GM19240 (cell line): ENCODE measurements around the gene HORMAD2.
"Not testable (repeated sequence)": the region's sequence is repeated elsewhere in the genome, so short reads cannot be mapped to it uniquely, and the experiment has no call there.

Experiments used
- DNase-seq: peaks from one replicate; pipeline ENCODE4 v3.0.0; 2011; ENCODE audit warnings: low spot score; ENCODE audit not compliant: insufficient read length

HORMAD2 gene

GRCh38 chr22:30208631-30209603 is 128.7 kb downstream of the HORMAD2 start:
- DNase-seq: no peak

GRCh38 chr22:30209642-30210041 is 129.4 kb downstream of the HORMAD2 start:
- DNase-seq: no peak

- no peak for DNase-seq
These were observed 130.1 kb downstream of the HORMAD2 start for GRCh38 chr22:30210235-30210909.

GRCh38 chr22:30211124-30211820 is 131.0 kb downstream of the HORMAD2 start:
- no peak for DNase-seq

GRCh38 chr22:30212363-30212995 is 132.2 kb downstream of the HORMAD2 start:
- DNase-seq: no peak

GRCh38 chr22:30212996-30213441 is 132.8 kb downstream of the HORMAD2 start:
- DNase-seq: no peak

GRCh38 chr22:30214703-30215407 is 134.6 kb downstream of the HORMAD2 start:
- DNase-seq: no peak

- not testable (repeated sequence) for DNase-seq
These were observed 136.0 kb downstream of the HORMAD2 start for GRCh38 chr22:30216272-30216671.

- no peak for DNase-seq
These were observed 136.4 kb downstream of the HORMAD2 start for GRCh38 chr22:30216710-30217109.

- no peak for DNase-seq
These were observed 137.7 kb downstream of the HORMAD2 start for GRCh38 chr22:30217698-30218560.

GRCh38 chr22:30219049-30219654 is 138.9 kb downstream of the HORMAD2 start:
- no peak for DNase-seq

- no peak for DNase-seq
These were observed 139.5 kb downstream of the HORMAD2 start for GRCh38 chr22:30219668-30220278.

- DNase-seq: no peak
These were observed 140.2 kb downstream of the HORMAD2 start for GRCh38 chr22:30220338-30221012.

GRCh38 chr22:30221121-30221992 is 141.1 kb downstream of the HORMAD2 start:
- no peak for DNase-seq

GRCh38 chr22:30222321-30222720 is 142.1 kb downstream of the HORMAD2 start:
- DNase-seq: no peak

GRCh38 chr22:30223303-30223702 is 143.0 kb downstream of the HORMAD2 start:
- DNase-seq: no peak

- no peak for DNase-seq
These were observed 144.0 kb downstream of the HORMAD2 start for GRCh38 chr22:30224161-30224857.
